HG03064 (cell line): ENCODE results near the gene CDKN2B-AS1.

Source experiments
- ATAC-seq: cut with Tn5 transposase; IDR thresholded peaks from one replicate; pipeline ENCODE4 v1.9.1; 2021; ENCODE audit warnings: low read depth; ENCODE audit not compliant: unreplicated experiment

Gene CDKN2B-AS1

GRCh38 chr9:21982391-21982790, 12.2 kb upstream of the CDKN2B-AS1 start:
- ATAC-seq, result no peak

GRCh38 chr9:21982861-21983560, 11.6 kb upstream of the CDKN2B-AS1 start:
- ATAC-seq, result no peak

GRCh38 chr9:21983561-21983935, 11.0 kb upstream of the CDKN2B-AS1 start:
- no peak for ATAC-seq

- ATAC-seq, result no peak
Observed at GRCh38 chr9:21984101-21984500, 10.5 kb upstream of the CDKN2B-AS1 start.

GRCh38 chr9:21985964-21986667, 8.5 kb upstream of the CDKN2B-AS1 start:
- no peak for ATAC-seq

- no peak for ATAC-seq
Observed at GRCh38 chr9:21988056-21988990, 6.3 kb upstream of the CDKN2B-AS1 start.

GRCh38 chr9:21989440-21990189, 5.0 kb upstream of the CDKN2B-AS1 start:
- ATAC-seq, result no peak

- no peak for ATAC-seq
Observed at GRCh38 chr9:21991072-21991959, 3.3 kb upstream of the CDKN2B-AS1 start.

- no peak for ATAC-seq
Observed at GRCh38 chr9:21993007-21993406, 1.6 kb upstream of the CDKN2B-AS1 start.

- ATAC-seq, result peak; percentile 32
Observed at GRCh38 chr9:21993893-21994555, 567 bp upstream of the CDKN2B-AS1 start, which contains the start of gene CDKN2A. CDKN2A (minus strand) TSS chr9:21994392.

- peak; percentile 83 for ATAC-seq
Observed at GRCh38 chr9:21995006-21995665, 545 bp downstream of the CDKN2B-AS1 start.

- ATAC-seq, result no peak
Observed at GRCh38 chr9:21995666-21996398, 1.2 kb downstream of the CDKN2B-AS1 start.

- ATAC-seq, result no peak
Observed at GRCh38 chr9:21996438-21996837, 1.8 kb downstream of the CDKN2B-AS1 start.

- ATAC-seq, result no peak
Observed at GRCh38 chr9:21996858-21997257, 2.3 kb downstream of the CDKN2B-AS1 start.

GRCh38 chr9:21997480-21997879, 2.9 kb downstream of the CDKN2B-AS1 start:
- no peak for ATAC-seq

- ATAC-seq, result no peak
Observed at GRCh38 chr9:21998026-21998425, 3.4 kb downstream of the CDKN2B-AS1 start.

GRCh38 chr9:22002038-22002437, 7.4 kb downstream of the CDKN2B-AS1 start:
- ATAC-seq, result no peak
